Middle frontal gyrus (tissue), 1 donor: ENCODE results near the gene ISX.
"Not testable (repeated sequence)": the region's sequence is repeated elsewhere in the genome, so short reads cannot be mapped to it uniquely, and the experiment has no call there.

ENCODE experiments used
- DNase-seq: peaks from one replicate; pipeline ENCODE4 v3.0.0-alpha.2; 2015; ENCODE audit warnings: low spot score; ENCODE audit errors: extremely low spot score

ISX gene

DNA sequence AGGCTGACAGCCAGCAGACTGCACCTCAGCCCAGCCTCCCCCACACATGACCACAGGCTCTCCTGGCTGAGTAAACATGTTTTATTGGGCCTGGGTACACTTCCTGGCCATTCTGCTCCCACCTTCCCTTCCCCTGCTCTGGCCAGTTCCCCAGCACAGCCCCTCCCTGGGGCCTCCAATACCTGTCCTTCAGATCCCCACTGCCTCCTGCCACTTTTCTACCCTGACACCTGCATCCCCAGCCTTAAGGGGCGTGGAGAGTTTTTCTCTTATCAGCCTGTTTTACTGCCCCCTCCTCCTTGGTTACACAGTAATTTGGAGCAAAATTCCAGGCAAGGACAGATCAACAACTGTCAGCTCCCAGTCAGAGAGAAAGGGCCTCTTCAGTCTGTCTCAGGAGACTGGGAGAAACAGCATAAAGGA, at the start of gene ISX:
Gene ISX (plus strand): TSS at position 363 of the 423 bp plus-strand sequence. CDS start 930 bp downstream, outside the sequence.
- no peak for DNase-seq

DNA sequence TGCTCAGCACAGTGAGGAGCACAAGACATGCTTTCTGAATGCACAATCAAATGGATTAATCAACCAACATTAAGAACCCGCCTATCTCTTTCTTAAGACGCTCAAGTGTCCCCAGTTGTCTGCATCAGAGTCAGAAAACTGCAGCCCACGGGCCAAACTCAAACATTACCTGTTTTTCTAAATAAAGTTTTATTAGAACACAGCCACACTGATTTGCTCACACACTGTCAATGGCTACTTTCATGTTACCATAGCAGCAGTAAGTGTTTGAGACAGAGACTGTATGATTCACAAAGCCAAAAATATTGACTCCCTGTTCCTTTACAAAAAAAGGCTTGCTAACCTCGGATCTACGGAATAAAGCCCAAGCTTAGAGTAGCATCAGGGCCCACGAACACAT, 49.0 kb upstream of the ISX start:
- DNase-seq: no peak

DNA sequence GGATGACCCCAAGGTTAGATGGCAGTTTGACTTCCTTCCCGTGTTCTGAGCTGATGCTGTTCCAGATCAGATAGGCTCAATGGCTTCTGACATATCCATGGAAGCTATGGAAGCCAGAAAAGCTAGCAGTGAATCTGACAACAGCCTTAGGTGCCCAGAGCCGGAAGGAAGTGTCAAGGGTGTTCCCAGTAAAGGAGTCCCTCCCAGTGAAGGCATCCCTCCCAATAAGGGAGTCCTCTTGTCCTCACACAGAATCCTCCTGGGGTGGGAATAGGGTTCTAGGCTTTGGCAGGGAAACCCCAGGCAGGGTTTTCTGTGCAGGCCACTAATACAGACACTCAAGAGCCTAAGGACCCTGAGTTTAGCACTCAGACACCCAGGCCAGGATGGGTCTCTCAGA, 47.0 kb upstream of the ISX start:
- DNase-seq: no peak

DNA sequence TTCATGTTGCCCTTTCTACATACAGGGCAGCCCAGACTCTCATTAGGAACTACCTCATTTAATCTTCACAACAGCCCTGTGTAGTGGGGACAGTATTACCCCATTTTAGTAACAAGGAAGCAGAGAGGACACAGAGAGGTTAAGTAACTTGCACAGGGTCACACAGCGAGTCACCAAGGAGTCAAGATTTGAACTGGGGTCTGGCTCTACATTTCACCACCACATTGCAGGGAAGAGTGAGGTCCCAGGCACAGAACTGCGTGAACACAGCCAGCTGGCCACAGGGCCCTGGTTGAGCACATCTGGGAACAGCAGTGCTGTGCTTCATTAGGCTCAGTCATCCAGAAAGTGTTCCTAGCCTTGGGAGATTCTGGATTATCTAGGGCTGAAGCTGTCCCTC, 45.4 kb upstream of the ISX start:
- DNase-seq: no peak

DNA sequence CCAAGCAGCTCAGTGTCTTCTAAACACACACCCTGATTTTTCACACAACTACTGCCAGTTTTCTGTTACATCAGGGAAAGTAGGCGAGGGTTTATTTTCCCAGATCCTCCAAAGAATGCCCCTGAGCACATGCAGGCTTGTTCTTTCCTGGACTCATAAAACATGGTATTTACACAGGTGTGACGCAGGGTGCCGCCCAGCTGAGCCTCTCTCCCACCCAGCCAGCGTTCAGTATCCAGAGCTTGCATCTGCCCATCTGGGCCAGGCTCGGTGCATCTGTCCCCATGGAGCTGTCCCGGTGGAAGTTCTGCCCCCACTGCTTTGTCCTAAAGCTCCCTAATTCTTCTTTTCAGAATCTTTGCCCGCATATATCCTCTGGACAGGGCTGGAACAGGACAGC, 44.8 kb upstream of the ISX start:
- DNase-seq: no peak

DNA sequence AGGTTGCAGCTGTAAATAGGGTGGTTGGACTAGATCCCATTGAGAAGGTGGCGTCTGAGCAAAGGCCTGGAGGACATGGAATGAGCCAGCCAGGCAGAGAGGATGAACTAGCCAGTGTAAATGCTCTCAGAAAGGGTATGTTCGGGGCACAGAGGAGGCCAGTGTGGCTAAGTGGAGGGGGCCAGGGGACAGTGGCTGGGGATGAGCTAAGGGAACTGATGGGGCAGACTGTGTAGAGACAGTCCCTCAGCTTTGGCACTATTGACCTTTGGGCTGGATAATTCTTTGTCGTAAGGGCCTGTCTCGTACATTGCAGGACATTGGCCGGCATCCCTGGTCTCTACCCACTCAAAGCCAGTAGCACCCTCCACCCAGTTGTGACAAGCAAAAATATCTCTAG, 43.7 kb upstream of the ISX start:
- no peak for DNase-seq

DNA sequence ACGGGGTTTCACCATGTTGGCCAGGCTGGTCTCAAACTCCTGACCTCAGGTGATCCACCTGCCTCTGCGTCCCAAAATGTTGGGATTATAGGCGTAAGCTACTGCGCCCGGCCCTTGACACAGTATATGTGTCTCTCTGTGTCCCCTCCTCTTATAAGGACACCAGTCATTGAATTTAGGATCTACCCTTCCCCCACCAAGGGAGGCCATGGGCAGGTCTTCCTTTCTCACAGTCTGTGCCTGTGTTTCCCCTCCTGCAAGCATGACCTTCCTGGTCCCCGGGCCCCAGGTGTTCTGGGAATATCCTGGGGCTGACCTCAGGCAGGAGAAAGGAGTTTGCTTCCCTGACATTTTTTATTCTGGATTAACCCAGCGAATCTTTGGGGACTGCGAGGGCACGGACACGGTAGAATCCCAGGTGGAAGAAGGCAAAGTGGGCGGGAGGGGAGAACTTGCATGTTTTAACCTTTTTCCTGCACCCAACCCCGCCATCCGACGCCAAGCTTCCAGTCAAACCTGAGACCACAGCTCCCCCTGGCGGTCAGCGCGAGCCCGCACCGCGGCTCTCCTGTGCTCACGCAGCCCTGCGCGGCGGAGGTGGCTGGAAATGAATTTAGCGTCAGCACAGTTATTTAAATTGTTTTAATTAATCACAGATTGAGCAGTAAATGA, 42.1 kb upstream of the ISX start:
- peak; percentile 57 for DNase-seq

DNA sequence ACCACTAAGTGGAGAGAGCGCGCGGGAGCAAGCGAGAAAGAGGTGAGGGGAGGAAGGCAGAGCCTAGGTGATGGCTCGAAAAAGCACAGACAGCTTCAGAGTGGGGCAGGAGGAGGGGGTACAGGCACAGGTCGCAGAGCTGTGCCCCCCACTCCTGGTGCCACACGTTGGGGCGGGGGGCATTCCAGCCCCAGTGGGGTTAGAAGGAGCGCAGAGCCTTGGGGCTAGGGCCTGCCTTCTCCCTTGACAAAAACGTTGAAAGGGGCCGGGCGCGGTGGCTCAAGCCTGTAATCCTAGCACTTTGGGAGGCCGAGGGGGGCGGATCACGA, 41.6 kb upstream of the ISX start:
- DNase-seq: no peak

DNA sequence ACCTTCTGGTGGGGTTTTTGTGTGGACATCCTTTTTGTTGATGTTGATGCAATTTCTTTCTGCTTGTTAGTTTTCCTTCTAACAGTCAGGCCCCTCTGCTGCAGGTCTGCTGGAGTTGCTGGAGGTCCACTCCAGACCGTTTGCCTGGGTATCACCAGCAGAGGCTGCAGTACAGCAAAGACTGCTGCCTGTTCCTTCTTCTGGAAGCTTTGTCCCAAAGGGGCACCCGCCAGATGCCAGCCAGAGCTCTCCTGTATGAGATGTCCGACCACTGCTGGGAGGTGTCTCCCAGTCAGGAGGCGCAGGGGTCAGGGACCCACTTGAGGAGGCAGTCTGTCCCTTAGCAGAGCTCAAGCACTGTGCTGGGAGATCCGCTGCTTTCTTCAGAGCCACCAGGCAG, 35.8 kb upstream of the ISX start:
- not testable (repeated sequence) for DNase-seq

DNA sequence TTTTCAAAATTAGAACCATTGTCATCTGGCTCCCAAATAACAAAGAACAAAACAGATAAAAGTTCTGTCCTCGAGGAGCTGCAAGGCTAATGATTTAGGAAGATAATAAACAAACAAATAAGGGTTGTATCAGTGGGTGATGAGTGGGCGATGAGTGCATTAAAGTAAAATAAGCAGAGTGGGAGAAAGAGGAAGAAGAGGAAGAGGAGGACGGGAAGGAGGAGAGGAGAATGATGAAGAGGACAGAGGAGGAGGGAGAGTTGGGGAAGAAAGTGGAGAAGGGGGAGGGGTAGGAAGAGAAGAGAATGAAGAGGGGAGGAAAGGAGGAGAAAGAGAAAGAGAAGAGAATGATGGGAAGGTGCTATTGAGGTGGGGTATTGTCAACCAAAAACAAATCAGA, 33.4 kb upstream of the ISX start:
- DNase-seq: no peak

DNA sequence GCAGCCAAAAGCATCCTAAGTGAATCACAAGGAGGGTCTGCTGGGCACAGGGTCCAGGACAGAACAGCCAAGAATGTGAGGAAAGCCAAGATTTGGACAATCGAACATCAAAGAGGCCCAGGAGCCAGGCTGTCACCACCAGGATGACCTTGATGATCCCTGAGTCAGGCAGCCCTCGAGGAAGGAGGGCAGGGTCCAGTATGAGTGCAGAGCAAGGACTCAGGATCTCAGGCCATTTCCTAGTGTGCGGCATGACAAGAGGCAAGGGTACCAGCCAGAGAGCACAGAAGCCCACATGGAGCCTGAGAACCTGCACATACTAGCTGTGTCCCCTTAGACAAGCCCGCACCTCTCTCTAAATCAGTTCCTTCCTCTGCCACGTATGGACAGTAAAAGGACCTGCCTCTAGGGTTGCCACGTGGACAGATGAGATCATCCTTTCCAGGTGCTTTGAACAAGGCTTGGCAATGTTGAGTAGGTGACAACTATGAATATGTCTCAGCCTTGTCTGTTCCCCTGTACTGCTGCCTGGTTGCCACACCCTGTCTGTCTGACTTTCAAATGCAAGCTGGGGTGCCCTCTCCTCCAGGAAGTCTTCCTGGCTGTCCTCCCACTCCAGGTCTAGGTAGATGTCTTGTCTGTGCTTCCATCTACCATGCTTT, 32.2 kb upstream of the ISX start:
- no peak for DNase-seq

DNA sequence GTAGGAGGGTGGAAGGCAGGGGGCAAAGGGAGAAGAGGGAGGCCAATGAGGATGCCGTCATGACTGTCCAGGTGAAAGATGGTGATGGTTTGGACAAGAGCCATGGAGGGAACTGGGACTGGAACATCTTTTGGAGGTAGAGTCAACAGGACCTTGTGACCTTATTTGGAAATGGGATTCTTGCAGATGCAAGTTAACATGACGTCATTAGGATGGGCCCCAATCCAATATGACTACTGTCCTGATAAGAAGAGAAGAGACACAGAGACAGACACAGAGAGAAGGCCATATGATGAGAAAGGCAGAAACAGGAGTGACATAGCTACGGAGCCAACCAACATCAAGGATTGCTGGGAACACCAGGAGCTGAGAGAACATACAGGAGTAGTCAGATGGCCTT, 31.0 kb upstream of the ISX start:
- DNase-seq: no peak

DNA sequence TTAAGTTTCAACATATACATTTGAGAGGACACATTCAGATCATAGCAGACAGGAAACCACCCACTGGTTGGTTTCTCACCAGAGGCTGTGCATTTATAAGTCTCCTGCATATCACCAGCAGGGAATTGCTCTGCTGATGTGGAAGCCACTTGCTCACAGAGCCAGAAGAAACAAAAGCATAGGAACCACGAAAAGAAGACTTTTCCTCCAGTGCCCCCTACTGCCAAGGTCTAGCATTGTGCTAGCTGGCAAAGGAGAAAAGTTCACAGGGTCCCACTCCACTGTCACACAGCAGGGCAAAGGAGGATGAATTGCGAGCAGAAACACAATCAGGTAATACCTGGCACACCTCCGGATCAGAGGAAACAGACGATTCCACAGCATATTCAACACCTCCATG, 28.9 kb upstream of the ISX start:
- peak; percentile 29 for DNase-seq

DNA sequence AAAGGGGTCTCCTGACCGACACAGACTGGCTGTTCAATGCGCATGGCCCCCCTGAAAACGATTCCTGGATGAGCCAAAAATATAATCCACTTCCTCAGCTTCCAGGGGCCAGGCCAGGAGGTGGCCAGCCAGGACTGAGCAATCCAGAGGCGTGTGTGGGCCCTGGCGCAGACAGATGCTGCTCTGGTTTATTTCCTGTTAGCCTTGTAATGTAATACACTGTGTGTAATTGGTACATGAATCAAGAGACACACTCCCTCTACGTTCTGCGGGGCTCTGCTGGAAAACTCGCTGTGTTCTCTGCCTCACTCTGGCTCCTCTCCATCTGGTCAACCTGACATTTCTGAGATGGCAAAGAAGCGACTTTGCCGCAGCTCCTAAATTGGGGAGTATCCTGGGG, 26.3 kb upstream of the ISX start:
- DNase-seq: no peak

DNA sequence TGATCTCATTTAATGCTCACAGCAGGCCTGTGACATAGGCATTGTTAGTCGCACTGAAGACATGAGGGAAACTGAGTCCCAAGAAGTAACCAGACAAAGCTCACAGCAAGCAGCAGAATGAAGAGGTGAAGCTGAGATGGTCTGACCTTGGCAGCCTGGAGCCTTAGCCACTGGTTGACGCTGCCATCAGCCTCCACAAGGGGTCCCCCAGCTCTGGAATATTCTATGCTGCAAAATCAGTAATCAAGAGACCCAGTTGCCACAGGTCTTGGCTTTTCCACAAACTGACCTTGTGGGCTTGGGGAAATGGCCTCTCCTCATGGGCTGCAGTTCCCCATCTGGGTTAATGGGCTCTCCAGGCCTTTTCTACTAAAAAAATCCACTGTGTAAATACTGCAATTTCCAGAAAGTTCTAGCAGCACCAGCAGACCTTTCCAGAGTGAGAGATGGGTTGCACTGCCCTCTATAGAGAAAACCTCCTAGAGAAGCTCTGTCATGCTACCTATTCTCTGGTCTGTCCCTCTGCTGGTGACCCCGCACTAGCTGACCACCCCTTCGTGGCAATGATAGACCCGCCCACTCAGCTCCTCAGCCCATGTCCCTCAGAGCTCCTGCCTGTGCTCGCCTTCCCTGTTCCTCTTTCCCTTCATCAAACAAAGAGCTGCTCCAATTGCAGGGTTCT, 22.6 kb upstream of the ISX start:
- DNase-seq: no peak

DNA sequence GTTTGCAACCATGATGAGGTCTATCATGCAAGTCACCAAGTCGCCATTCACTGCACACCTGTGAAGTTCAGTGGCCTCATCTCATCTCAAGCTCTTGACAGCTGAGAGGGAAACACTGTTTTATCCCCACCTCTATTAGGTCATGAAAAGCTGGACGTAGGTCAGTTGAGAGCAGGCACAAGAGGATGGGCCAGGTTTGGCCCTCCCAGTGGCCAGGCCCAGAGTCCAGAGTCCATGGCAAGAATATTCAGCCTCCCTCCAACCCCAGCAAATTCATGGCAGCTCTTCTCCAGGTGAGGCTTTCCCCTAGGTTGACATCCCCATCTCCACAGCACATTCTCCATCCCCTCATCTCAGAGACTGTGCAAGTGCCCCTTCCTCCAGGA, 22.0 kb upstream of the ISX start:
- no peak for DNase-seq

DNA sequence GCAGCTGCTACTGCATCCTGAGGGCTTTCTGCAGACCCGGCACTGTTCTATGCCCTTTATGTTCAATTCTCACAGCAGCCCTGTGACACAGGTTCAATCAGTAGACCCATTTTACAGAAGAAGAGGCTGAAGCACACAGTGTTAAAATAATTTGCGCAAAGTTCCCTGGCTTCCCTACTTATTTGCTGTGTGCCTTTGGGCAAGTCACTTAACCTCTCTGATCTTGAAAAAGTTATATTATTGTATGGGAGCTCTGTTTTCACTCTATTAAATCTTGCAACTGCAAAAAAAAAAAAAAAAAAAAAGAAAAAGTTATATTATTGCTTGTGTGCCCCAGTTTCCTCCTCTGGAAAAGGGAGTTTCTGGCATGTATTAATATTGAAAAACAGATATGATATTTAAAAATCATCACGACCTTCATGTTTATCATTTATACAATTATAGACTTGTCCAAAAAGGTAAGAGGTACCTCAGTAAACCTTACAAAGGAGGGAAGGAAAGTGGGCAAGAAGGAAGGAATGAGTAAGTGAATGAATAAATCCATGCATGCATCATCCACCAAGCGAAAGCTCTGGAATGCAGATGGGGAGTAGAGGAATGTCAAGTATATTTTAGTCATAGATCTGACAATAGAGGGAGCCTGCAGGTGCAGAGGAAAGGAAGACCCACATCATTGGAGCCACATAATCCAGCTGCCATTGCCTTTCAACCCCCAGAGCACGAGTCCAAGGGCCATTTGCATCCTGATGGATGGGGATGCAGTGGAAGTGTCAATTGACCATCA, 21.2 kb upstream of the ISX start:
- no peak for DNase-seq

DNA sequence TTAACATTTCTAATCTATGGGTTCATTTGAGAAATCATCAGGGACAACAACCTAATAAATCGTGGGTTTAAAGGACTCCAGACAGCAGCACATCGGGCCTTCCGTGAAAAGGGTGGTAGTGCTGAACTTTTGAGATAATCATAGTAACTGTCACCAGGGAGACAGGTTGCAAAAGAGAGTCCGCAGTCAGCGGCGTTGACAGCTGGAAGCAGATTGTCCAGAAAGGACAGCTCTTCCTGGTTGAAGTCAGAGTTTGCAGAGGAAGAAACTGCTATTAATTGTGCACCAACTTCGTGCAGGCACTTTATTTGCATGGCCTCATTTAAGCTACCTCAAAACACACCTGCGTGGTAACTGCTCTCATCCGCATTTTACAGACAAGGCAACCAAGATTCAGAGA, 20.5 kb upstream of the ISX start:
- DNase-seq: no peak

DNA sequence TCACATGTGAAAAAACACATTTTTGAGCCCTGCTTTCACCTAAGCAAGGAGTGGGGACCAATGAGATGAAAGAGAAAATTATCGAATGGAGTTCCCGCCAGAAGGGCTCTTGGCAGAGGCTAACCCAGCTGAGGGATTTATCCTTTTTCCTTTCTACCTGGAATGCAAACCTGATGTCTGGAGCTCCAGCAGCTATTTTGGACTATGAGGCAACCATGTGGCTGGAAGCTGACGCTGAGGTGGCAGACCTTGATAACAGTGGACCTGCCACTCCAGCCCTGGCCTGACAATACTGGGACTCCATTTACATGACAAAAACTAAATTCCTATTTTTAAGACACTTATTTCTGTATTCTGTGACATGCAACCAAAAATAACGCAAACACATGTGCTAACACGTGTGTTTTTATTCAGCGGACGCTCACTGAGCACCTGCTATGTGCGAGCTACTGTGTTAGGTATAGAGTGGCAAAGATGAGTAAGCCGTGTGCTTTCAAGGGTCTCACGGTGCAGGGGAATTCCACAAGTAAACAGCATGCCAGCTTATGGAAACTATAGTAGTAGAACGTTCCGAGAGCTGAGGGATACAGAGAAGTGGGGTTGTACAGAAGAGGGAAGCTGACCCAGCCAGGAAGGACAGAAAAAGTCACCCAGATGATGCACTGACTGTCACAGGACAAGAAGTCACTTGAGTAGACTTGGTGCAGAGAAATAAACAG, 19.1 kb upstream of the ISX start:
- no peak for DNase-seq

DNA sequence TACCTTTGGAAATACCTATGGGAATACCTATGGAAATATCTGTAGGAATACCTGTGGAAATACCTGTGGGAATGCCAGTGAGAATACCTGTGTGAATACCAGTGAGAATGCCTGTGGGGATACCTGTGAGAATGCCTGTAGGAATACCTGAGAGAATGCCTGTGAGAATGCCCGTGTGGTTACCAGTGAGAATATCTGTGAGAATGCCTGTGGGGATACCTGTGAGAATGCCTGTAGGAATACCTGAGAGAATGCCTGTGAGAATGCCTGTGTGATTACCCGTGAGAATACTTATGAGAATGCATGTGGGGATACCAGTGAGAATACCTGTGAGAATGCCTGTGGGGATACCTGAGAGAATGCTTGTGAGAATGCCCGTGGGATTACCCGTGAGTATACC, 15.9 kb upstream of the ISX start:
- DNase-seq: not testable (repeated sequence)

DNA sequence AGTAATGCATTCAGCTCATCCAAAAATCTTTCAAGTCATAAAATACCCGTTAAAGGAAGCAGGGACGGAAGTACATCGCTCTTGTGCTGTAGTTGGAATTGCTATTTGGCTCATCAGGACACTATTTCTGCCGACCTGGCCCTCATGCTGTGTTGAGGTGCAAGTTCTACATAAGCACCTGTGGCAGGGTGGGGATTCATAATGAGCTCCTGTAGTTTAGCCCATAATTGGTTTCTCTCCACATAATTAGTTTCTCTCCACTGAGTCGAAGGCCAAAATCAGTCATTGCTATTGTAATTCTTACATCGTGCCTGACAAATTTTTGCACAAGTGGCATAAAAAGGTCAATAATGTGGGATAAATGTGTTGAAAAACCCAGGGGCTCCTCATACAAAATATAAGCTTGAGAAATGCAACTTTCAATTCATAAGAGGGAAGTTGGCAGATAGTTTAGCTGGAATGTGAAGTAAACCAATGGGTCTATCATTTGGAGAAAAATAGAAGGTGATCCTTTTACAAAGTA, 14.9 kb upstream of the ISX start:
- DNase-seq: no peak
